Measurements from ENCODE around the gene MKNK1. TPM values are rescaled to one million over a fixed set of nuclear protein-coding genes. Genes with fewer than 3 reads are reported as not detected.

The MKNK1 gene
- total RNA-seq, 1 experiment from 2014 or later, result 40.1 TPM

- no peaks in the 10 kb centered on the region for H3K36me3 ChIP-seq (ENCODE audit: control insufficient read depth, insufficient read depth, low read length)
- intact Hi-C loops (cut with micrococcal nuclease; ENCODE audit: unreplicated experiment) (loop anchor here (10.0 kb wide), 1 partner anchor 185 kb away; no protein-coding TSS in a partner anchor), in situ Hi-C loops (cut with HindIII; ENCODE audit: low pct_unique_long_range_greater_than_20kb, low sequenced_read_pairs) (no loop called here)
- no TSS peak for BruUV-seq (replicated peaks)
- H3K9me3 ChIP-seq (ENCODE audit: control insufficient read depth, insufficient read depth, low read depth, low read length), result no peaks in the 10 kb centered on the region
- ChIA-PET CTCF (interaction anchor here (0.6 to 1.0 kb wide), 2 partner anchors 98 to 101 kb away, joined by 3 to 4 read pairs; no protein-coding TSS in a partner anchor), POLR2A (interaction anchor here (0.7 kb wide), 1 partner anchor 11 kb away, joined by 3 read pairs; no protein-coding TSS in a partner anchor)
- peaks cover 3% of the 10 kb centered on the region; the same call in 1 of the 2 replicates for H3K27me3 ChIP-seq (ENCODE audit: control insufficient read depth, insufficient read depth, low read length)
- peak; percentile 62; the same call in 1 of the 2 replicates for ATAC-seq
- no peaks in the 10 kb centered on the region for H3K4me1 ChIP-seq (ENCODE audit: control insufficient read depth, insufficient read depth, low read length)
- H3K4me3 ChIP-seq (ENCODE audit: low read depth in 2 of 2, low read length in 2 of 2), result no peak overlapping the region
- TF ChIP-seq POLR2AphosphoS5 (IDR thresholded peaks at IDR 0.05; ENCODE audit: low read depth, low read length) (no peak), CTCF (IDR thresholded peaks at IDR 0.05) (no peak), TCF7L2 (IDR thresholded peaks at IDR 0.05; ENCODE audit: low read depth, low read length) (no peak), SIN3A (IDR thresholded peaks at IDR 0.05; ENCODE audit: borderline replicate concordance, insufficient read depth, low read depth, low read length) (no peak), REST (IDR thresholded peaks at IDR 0.05; ENCODE audit: insufficient read depth in 1 of 2, low read depth in 2 of 2, low read length in 1 of 2) (no peak)
- H3K27ac ChIP-seq (ENCODE audit: low read length), result no peak overlapping the region
- DNase-seq (ENCODE audit: low read depth, low spot score), result peak; percentile 13
Observed at GRCh38 chr1:46539972-46540371, 64.1 kb downstream of the MKNK1 start.

GRCh38 chr1:46538147-46538546 lies 65.9 kb downstream of the MKNK1 start:
- no peak for DNase-seq (ENCODE audit: low read depth, low spot score)
- Histone ChIP-seq H3K4me1 (ENCODE audit: control insufficient read depth, insufficient read depth, low read length) (no peaks in the 10 kb centered on the region), H3K27ac (ENCODE audit: low read length) (no peak overlapping the region), H3K9me3 (ENCODE audit: control insufficient read depth, insufficient read depth, low read depth, low read length) (no peaks in the 10 kb centered on the region), H3K27me3 (ENCODE audit: control insufficient read depth, insufficient read depth, low read length) (peaks cover 8% of the 10 kb centered on the region), H3K4me3 (ENCODE audit: low read depth in 2 of 2, low read length in 2 of 2) (no peak overlapping the region), H3K36me3 (ENCODE audit: control insufficient read depth, insufficient read depth, low read length) (no peaks in the 10 kb centered on the region)
- CTCF ChIA-PET, result interaction anchor here (1.1 kb wide), 1 partner anchor 131 kb away, joined by 4 read pairs; no protein-coding TSS in a partner anchor
- no peak for ATAC-seq
- TF ChIP-seq POLR2AphosphoS5 (IDR thresholded peaks at IDR 0.05; ENCODE audit: low read depth, low read length), result no peak
- no peak for TF ChIP-seq SIN3A (IDR thresholded peaks at IDR 0.05; ENCODE audit: borderline replicate concordance, insufficient read depth, low read depth, low read length)
- TF ChIP-seq REST (IDR thresholded peaks at IDR 0.05; ENCODE audit: insufficient read depth in 1 of 2, low read depth in 2 of 2, low read length in 1 of 2), result no peak
- TF ChIP-seq TCF7L2 (IDR thresholded peaks at IDR 0.05; ENCODE audit: low read depth, low read length), result no peak
- TF ChIP-seq CTCF (IDR thresholded peaks at IDR 0.05), result no peak
- POLR2A ChIA-PET, result no interaction called here
- BruUV-seq (replicated peaks), result no TSS peak
- intact Hi-C loops (cut with micrococcal nuclease; ENCODE audit: unreplicated experiment) (loop anchor here (10.0 kb wide), 1 partner anchor 187 kb away; no protein-coding TSS in a partner anchor), in situ Hi-C loops (cut with HindIII; ENCODE audit: low pct_unique_long_range_greater_than_20kb, low sequenced_read_pairs) (no loop called here)
